HCT116 (cell line): ENCODE results near the gene TMEM86B.

ENCODE experiments used
- EZH2 ChIP-seq: fragments of 200-600 bp; sonication (generic); IDR thresholded peaks from 2 replicates; pipeline ENCODE4 v1.6.1; 2017; ENCODE audit warnings: antibody characterized with exemption, mixed run types
- POLR2AphosphoS5 ChIP-seq: IDR thresholded peaks from 2 replicates; pipeline ENCODE4 v1.6.1; 2011; ENCODE audit warnings: mild to moderate bottlenecking, low read depth, low read length, moderate library complexity

DNA sequence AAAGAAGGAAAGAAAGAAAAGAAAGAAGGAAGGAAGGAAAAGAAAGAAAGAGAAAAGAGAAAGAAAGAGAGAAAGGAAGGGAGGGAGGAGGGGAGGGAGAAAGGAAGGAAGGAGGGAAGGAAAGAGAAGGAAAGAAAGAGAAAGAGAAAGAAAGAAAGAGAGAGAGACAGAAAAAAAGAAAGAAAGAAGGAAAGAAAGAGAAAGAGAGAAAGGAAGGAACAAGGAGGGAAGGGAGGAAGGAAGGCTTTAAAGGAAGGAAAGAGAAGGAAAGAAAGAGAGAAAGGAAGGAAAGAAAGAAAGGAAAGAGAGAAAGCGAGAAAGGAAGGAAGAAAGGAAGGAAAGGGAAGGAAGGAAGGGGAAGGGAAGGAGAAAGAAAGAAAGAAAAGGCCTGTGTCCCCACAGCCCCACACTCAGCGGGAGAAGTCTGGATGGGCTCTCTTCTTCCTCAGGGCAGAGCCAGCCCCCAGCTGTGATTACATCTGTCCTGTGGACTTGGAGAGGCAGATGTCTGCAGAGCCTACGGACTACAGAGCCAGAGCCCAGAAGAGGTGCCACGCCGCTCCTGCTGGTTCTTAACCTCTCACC lies 28.9 kb downstream of the TMEM86B start:
- TF ChIP-seq POLR2AphosphoS5, result no peak
- no peak for TF ChIP-seq EZH2
